Measurements from ENCODE around the gene SMARCC2.

DNA sequence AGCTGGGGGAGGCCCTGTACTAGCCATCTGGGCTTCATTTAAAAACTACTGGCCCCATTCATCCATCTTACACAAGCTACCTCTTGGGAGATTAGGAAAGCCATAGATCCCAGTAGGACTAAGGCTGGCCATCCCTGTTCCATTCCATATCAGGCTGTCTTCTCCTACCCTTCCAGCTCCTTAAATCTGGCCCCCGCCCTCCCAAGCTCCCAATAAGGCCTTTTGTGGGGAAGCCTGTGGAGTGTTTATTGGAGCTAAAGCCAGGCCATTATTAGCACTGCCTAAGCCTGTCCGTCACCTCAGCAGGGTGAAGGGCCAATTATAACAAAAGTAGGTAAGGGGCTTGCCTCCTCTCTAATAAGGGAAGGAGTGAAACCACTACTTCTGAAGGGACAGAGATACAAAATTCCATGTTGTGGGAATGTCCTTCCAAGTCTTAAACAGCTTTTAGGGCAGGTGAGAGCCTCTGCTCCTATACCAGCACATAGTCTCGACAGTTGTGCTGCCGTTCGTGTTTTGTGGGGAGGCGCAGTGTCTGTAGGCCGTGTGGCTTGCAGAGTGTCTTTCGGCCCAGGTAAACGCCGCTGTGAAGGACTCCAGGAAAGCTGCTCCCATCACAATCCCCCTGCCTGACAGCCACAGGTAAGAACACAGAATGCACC lies 27.5 kb downstream of the SMARCC2 start:
- TF ChIP-seq, protein P1, sequence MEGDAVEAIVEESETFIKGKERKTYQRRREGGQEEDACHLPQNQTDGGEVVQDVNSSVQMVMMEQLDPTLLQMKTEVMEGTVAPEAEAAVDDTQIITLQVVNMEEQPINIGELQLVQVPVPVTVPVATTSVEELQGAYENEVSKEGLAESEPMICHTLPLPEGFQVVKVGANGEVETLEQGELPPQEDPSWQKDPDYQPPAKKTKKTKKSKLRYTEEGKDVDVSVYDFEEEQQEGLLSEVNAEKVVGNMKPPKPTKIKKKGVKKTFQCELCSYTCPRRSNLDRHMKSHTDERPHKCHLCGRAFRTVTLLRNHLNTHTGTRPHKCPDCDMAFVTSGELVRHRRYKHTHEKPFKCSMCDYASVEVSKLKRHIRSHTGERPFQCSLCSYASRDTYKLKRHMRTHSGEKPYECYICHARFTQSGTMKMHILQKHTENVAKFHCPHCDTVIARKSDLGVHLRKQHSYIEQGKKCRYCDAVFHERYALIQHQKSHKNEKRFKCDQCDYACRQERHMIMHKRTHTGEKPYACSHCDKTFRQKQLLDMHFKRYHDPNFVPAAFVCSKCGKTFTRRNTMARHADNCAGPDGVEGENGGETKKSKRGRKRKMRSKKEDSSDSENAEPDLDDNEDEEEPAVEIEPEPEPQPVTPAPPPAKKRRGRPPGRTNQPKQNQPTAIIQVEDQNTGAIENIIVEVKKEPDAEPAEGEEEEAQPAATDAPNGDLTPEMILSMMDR (IDR thresholded peaks at IDR 0.05; ENCODE audit: low read depth, low read length) = no peak
- no peak for TF ChIP-seq EZH2phosphoT487 (IDR thresholded peaks at IDR 0.05; ENCODE audit: low read depth)
